Hematopoietic multipotent progenitor cell treated with erythropoietin and hydrocortisone succinate and interleukin-3 and kit ligand, for 6 days (in vitro differentiated cells): ENCODE results near the gene SMG1.
A peak's percentile ranks its signal among the peaks of the same experiment; 100 is the strongest.
"Not testable (repeated sequence)": the region's sequence is repeated elsewhere in the genome, so short reads cannot be mapped to it uniquely, and the experiment has no call there.

Source experiments
- DNase-seq: peaks from one replicate; pipeline ENCODE4 v3.0.0-alpha.2; 2015

Gene SMG1

GRCh38 chr16:18932243-18932987 lies 6.2 kb upstream of the SMG1 start:
- no peak for DNase-seq

GRCh38 chr16:18931756-18932155 lies 5.5 kb upstream of the SMG1 start:
- no peak for DNase-seq

GRCh38 chr16:18930095-18930494 lies 3.9 kb upstream of the SMG1 start:
- DNase-seq, result not testable (repeated sequence)

GRCh38 chr16:18928073-18928472 lies 1.9 kb upstream of the SMG1 start:
- not testable (repeated sequence) for DNase-seq

- DNase-seq, result peak; percentile 69
These were observed 808 bp downstream of the SMG1 start for GRCh38 chr16:18925215-18925985.

GRCh38 chr16:18923935-18924334 lies 2.3 kb downstream of the SMG1 start:
- not testable (repeated sequence) for DNase-seq

- DNase-seq, result not testable (repeated sequence)
These were observed 3.1 kb downstream of the SMG1 start for GRCh38 chr16:18923124-18923523.

GRCh38 chr16:18909585-18909984 lies 16.6 kb downstream of the SMG1 start:
- not testable (repeated sequence) for DNase-seq

GRCh38 chr16:18908716-18909115 lies 17.5 kb downstream of the SMG1 start:
- DNase-seq, result not testable (repeated sequence)

- DNase-seq, result not testable (repeated sequence)
These were observed 23.4 kb downstream of the SMG1 start for GRCh38 chr16:18902778-18903177.

- DNase-seq, result not testable (repeated sequence)
These were observed 24.2 kb downstream of the SMG1 start for GRCh38 chr16:18902044-18902443.

- DNase-seq, result not testable (repeated sequence)
These were observed 25.0 kb downstream of the SMG1 start for GRCh38 chr16:18901194-18901593.

- DNase-seq, result not testable (repeated sequence)
These were observed 41.8 kb downstream of the SMG1 start for GRCh38 chr16:18884456-18884855.

GRCh38 chr16:18877734-18878133 lies 48.5 kb downstream of the SMG1 start:
- not testable (repeated sequence) for DNase-seq

- DNase-seq, result not testable (repeated sequence)
These were observed 48.9 kb downstream of the SMG1 start for GRCh38 chr16:18877259-18877658.

GRCh38 chr16:18876301-18876700 lies 49.9 kb downstream of the SMG1 start:
- DNase-seq, result not testable (repeated sequence)

GRCh38 chr16:18869043-18869771 lies 57.0 kb downstream of the SMG1 start:
- DNase-seq, result peak; percentile 29

- not testable (repeated sequence) for DNase-seq
These were observed 59.9 kb downstream of the SMG1 start for GRCh38 chr16:18866277-18866823.

- DNase-seq, result not testable (repeated sequence)
These were observed 63.3 kb downstream of the SMG1 start for GRCh38 chr16:18862891-18863290.

GRCh38 chr16:18855196-18855595 lies 71.0 kb downstream of the SMG1 start:
- no peak for DNase-seq

- no peak for DNase-seq
These were observed 72.5 kb downstream of the SMG1 start for GRCh38 chr16:18853694-18854093.

GRCh38 chr16:18852647-18853046 lies 73.6 kb downstream of the SMG1 start:
- no peak for DNase-seq

GRCh38 chr16:18846416-18846815 lies 79.8 kb downstream of the SMG1 start:
- no peak for DNase-seq
